Effector memory CD4-positive, alpha-beta T cell (primary cell): ENCODE data around the gene HNRNPL.
"Not testable (repeated sequence)": the region's sequence is repeated elsewhere in the genome, so short reads cannot be mapped to it uniquely, and the experiment has no call there.

ENCODE experiments used
- DNase-seq, 3 donors: peaks; one replicate each; pipeline ENCODE4 v3.0.0-alpha.2; 2020
- H3K27ac ChIP-seq: 2 replicates; pipeline ENCODE4 v1.7.0; 2013; ENCODE audit warnings: mild to moderate bottlenecking, low read length, moderate library complexity; ENCODE audit not compliant: insufficient read depth, poor library complexity, severe bottlenecking
- H3K27me3 ChIP-seq: replicated peaks from 2 replicates; pipeline ENCODE4 v1.7.0; 2013; ENCODE audit warnings: mild to moderate bottlenecking, low read length; ENCODE audit not compliant: insufficient read depth, control insufficient read depth, poor library complexity, severe bottlenecking
- H3K36me3 ChIP-seq: 2 replicates; pipeline ENCODE4 v1.7.0; 2013; ENCODE audit warnings: mild to moderate bottlenecking, low read length, moderate library complexity; ENCODE audit not compliant: control insufficient read depth, insufficient read depth
- H3K4me1 ChIP-seq: 2 replicates; pipeline ENCODE4 v1.7.0; 2013; ENCODE audit warnings: low read length, mild to moderate bottlenecking; ENCODE audit not compliant: control insufficient read depth, insufficient read depth, poor library complexity, severe bottlenecking
- H3K4me3 ChIP-seq: 2 replicates; pipeline ENCODE4 v1.7.0; 2013; ENCODE audit warnings: low read length, low read depth, mild to moderate bottlenecking; ENCODE audit not compliant: insufficient read depth, poor library complexity, severe bottlenecking
- H3K9me3 ChIP-seq: 2 replicates; pipeline ENCODE4 v1.7.0; 2013; ENCODE audit warnings: mild to moderate bottlenecking, low read length, moderate library complexity; ENCODE audit not compliant: control insufficient read depth

Gene HNRNPL

GRCh38 chr19:38830039-38830733, 19.6 kb downstream of the HNRNPL start:
- peaks cover 3% of the 10 kb centered on the region for H3K4me1 ChIP-seq
- H3K27me3 ChIP-seq, result no peaks in the 10 kb centered on the region
- H3K9me3 ChIP-seq, result no peaks in the 10 kb centered on the region
- no peak for DNase-seq
- H3K36me3 ChIP-seq, result peaks cover 16% of the 10 kb centered on the region
- no peak overlapping the region for H3K27ac ChIP-seq
- no peak overlapping the region for H3K4me3 ChIP-seq

- DNase-seq, H3K27ac ChIP-seq, H3K4me3 ChIP-seq, H3K27me3 ChIP-seq, H3K9me3 ChIP-seq, H3K4me1 ChIP-seq: not testable (repeated sequence)
- peaks cover 16% of the 10 kb centered on the region for H3K36me3 ChIP-seq
Measured at GRCh38 chr19:38829203-38829602, 20.6 kb downstream of the HNRNPL start.

GRCh38 chr19:38826856-38827551, 22.8 kb downstream of the HNRNPL start:
- no peak overlapping the region for H3K4me3 ChIP-seq
- H3K4me1 ChIP-seq, result no peaks in the 10 kb centered on the region
- no peaks in the 10 kb centered on the region for H3K9me3 ChIP-seq
- peaks cover 22% of the 10 kb centered on the region for H3K36me3 ChIP-seq
- H3K27ac ChIP-seq, result no peak overlapping the region
- no peak for DNase-seq
- H3K27me3 ChIP-seq, result no peaks in the 10 kb centered on the region

- not testable (repeated sequence) for H3K27ac ChIP-seq, H3K4me3 ChIP-seq, H3K9me3 ChIP-seq, H3K27me3 ChIP-seq, DNase-seq, H3K4me1 ChIP-seq
- H3K36me3 ChIP-seq, result peaks cover 23% of the 10 kb centered on the region
Measured at GRCh38 chr19:38825936-38826335, 23.9 kb downstream of the HNRNPL start.

GRCh38 chr19:38821230-38821825, 28.5 kb downstream of the HNRNPL start:
- not testable (repeated sequence) for H3K9me3 ChIP-seq, H3K4me3 ChIP-seq, DNase-seq, H3K4me1 ChIP-seq, H3K27ac ChIP-seq, H3K27me3 ChIP-seq
- H3K36me3 ChIP-seq, result peaks cover 31% of the 10 kb centered on the region

GRCh38 chr19:38819231-38819920, 30.4 kb downstream of the HNRNPL start:
- Histone ChIP-seq H3K4me3 (no peak overlapping the region), H3K36me3 (peaks cover 43% of the 10 kb centered on the region), H3K27ac (no peak overlapping the region), H3K9me3 (no peaks in the 10 kb centered on the region), H3K4me1 (no peaks in the 10 kb centered on the region), H3K27me3 (no peaks in the 10 kb centered on the region)
- no peak for DNase-seq

- Histone ChIP-seq H3K9me3 (no peaks in the 10 kb centered on the region), H3K36me3 (peaks cover 37% of the 10 kb centered on the region), H3K27me3 (no peaks in the 10 kb centered on the region), H3K27ac (no peak overlapping the region), H3K4me1 (no peaks in the 10 kb centered on the region), H3K4me3 (no peak overlapping the region)
- no peak for DNase-seq
Measured at GRCh38 chr19:38817081-38817480, 32.7 kb downstream of the HNRNPL start.

GRCh38 chr19:38816131-38816750, 33.5 kb downstream of the HNRNPL start:
- H3K4me3 ChIP-seq, result no peak overlapping the region
- no peak overlapping the region for H3K27ac ChIP-seq
- H3K9me3 ChIP-seq, result no peaks in the 10 kb centered on the region
- no peaks in the 10 kb centered on the region for H3K4me1 ChIP-seq
- DNase-seq, result no peak
- peaks cover 37% of the 10 kb centered on the region for H3K36me3 ChIP-seq
- no peaks in the 10 kb centered on the region for H3K27me3 ChIP-seq

- Histone ChIP-seq H3K36me3 (peaks cover 34% of the 10 kb centered on the region), H3K27ac (no peak overlapping the region), H3K4me3 (no peak overlapping the region), H3K27me3 (no peaks in the 10 kb centered on the region), H3K9me3 (no peaks in the 10 kb centered on the region), H3K4me1 (no peaks in the 10 kb centered on the region)
- DNase-seq, result no peak
Measured at GRCh38 chr19:38815059-38816001, 34.5 kb downstream of the HNRNPL start.
